Natural killer cell (primary cell): ENCODE data around the gene CEP70. TPM values are rescaled to one million over a fixed set of nuclear protein-coding genes. Genes with fewer than 3 reads are reported as not detected.
"Not testable (repeated sequence)": the region's sequence is repeated elsewhere in the genome, so short reads cannot be mapped to it uniquely, and the experiment has no call there.

Experiments
- ATAC-seq, 3 donors: fragments of 150-1000 bp in 2 of 3; fragments of 200-7000 bp in 1 of 3; cut with Tn5 transposase; 1 replicate in 1 of 3; 2 replicates in 2 of 3; pipeline ENCODE4 v1.10.0; 2021; ENCODE audit warnings: mild to moderate bottlenecking in 2 of 3, moderate library complexity in 2 of 3
- DNase-seq, 2 donors: peaks; one replicate each; pipeline versions ENCODE4 v3.0.0 to v3.0.0-alpha.2; 2013 to 2021; ENCODE audit warnings: mixed read lengths in 1 of 2
- H3K27ac ChIP-seq: one replicate; pipeline ENCODE4 v1.5.1; 2013; ENCODE audit warnings: mild to moderate bottlenecking, low read length
- H3K27me3 ChIP-seq: one replicate; pipeline ENCODE4 v1.6.1; 2013; ENCODE audit warnings: low read length; ENCODE audit not compliant: control insufficient read depth, insufficient read depth
- H3K36me3 ChIP-seq: one replicate; pipeline ENCODE4 v1.6.1; 2013; ENCODE audit warnings: low read length; ENCODE audit not compliant: control insufficient read depth, insufficient read depth
- H3K4me1 ChIP-seq: one replicate; pipeline ENCODE4 v1.6.1; 2013; ENCODE audit warnings: low read length; ENCODE audit not compliant: control insufficient read depth, insufficient read depth
- H3K4me3 ChIP-seq: one replicate; pipeline ENCODE4 v1.5.1; 2013; ENCODE audit warnings: low read length
- H3K9me3 ChIP-seq: one replicate; pipeline ENCODE4 v1.6.1; 2013; ENCODE audit warnings: low read length; ENCODE audit not compliant: control insufficient read depth, insufficient read depth
- H3K27ac Mint-ChIP-seq, 2 donors: one replicate each; pipeline ENCODE4 v1.8.0; 2022; ENCODE audit warnings: mild to moderate bottlenecking in 2 of 2, mixed read lengths in 2 of 2, moderate library complexity in 1 of 2
- H3K27me3 Mint-ChIP-seq, 2 donors: one replicate each; pipeline ENCODE4 v1.8.0; 2022; ENCODE audit warnings: low read depth in 2 of 2, mixed read lengths in 2 of 2
- H3K36me3 Mint-ChIP-seq: one replicate; pipeline ENCODE4 v1.8.0; 2022; ENCODE audit warnings: mixed read lengths
- H3K4me1 Mint-ChIP-seq, 2 donors: one replicate each; pipeline ENCODE4 v1.8.0; 2022; ENCODE audit warnings: mixed read lengths in 2 of 2
- H3K4me3 Mint-ChIP-seq: one replicate; pipeline ENCODE4 v1.8.0; 2022; ENCODE audit warnings: mild to moderate bottlenecking, moderate library complexity, mixed read lengths
- H3K9me3 Mint-ChIP-seq, 2 donors: one replicate each; pipeline ENCODE4 v1.8.0; 2022; ENCODE audit warnings: mixed read lengths in 2 of 2
- CTCF ChIP-seq: fragments of 200-600 bp; IDR thresholded peaks from one replicate; pipeline ENCODE4 v1.8.0; 2022; ENCODE audit warnings: antibody characterized with exemption
- WGBS: methylation state at CpG from one replicate; pipeline ENCODE4 v1.1.7; 2013; ENCODE audit warnings: missing lambda C conversion rate; ENCODE audit not compliant: insufficient coverage; 5-methylcytosine and 5-hydroxymethylcytosine counted together
- intact Hi-C: fragments of 100-400 bp; cut with micrococcal nuclease; formaldehyde crosslinking; loops from one replicate; pipeline ENCODE4 v1.14.2; 2022
- total RNA-seq, 4 donors: library from RNA; stranded (reverse); fragments of 120-200 nt in 1 of 4; gene quantifications; one replicate each; pipeline versions ENCODE4 v1.2.3 to v1.2.4, GENCODE V29; 2013 to 2022

CEP70 gene
- total RNA-seq, 3 donors from 2014 or later (not counting 1 experiment from before 2014, with no cell fraction given) = 17.0 to 23.9 (median 22.7) TPM

- Mint-ChIP-seq H3K4me3 (no peak overlapping the region), H3K9me3 (peaks cover 19 to 38% of the 10 kb centered on the region in 2 donors), H3K27ac (no peak overlapping the region), H3K4me1 (no peaks in the 10 kb centered on the region), H3K36me3 (peaks cover 56% of the 10 kb centered on the region), H3K27me3 (no peaks in the 10 kb centered on the region)
- Histone ChIP-seq H3K9me3 (peaks cover 47% of the 10 kb centered on the region), H3K4me3 (no peak overlapping the region), H3K27ac (no peak overlapping the region), H3K27me3 (no peaks in the 10 kb centered on the region), H3K4me1 (no peaks in the 10 kb centered on the region), H3K36me3 (peaks cover 14% of the 10 kb centered on the region)
- 96% methylated on average over 5 of the region's 5 CpGs for WGBS
- intact Hi-C loops = no loop called here
- DNase-seq = no peak
- no peak for ATAC-seq
- no peak for TF ChIP-seq CTCF
Observed at GRCh38 chr3:138542977-138543376, 51.1 kb downstream of the CEP70 start.

DNA sequence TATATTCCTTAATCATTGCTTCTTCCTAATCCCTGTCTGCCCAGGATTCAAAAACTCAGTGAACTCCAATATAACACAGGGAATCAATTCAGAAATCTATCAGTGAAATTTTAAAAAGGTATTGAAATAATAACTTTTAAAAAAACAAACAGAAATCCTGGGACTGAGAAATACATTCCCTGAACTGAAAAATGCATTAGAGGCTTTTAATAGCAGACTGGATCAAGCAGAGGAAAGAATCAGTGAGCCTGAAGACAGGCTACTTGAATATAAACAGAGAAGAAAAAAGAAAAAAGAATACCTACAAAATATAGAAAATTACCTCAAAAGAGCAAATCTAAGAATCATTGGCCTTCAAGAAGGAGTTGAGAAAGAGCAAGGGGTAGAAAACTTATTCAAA lies 54.7 kb downstream of the CEP70 start:
- TF ChIP-seq CTCF = no peak
- H3K27ac ChIP-seq = no peak overlapping the region
- peaks cover 7% of the 10 kb centered on the region for H3K36me3 ChIP-seq
- H3K4me3 Mint-ChIP-seq = no peak overlapping the region
- peaks cover 10 to 19% of the 10 kb centered on the region in 2 donors for H3K9me3 Mint-ChIP-seq
- H3K36me3 Mint-ChIP-seq = peaks cover 22% of the 10 kb centered on the region
- no peaks in the 10 kb centered on the region for H3K4me1 Mint-ChIP-seq
- DNase-seq (no peak), ATAC-seq (no peak)
- no peak overlapping the region for H3K4me3 ChIP-seq
- H3K27ac Mint-ChIP-seq = no peak overlapping the region
- intact Hi-C loops = no loop called here
- no peaks in the 10 kb centered on the region for H3K27me3 Mint-ChIP-seq
- peaks cover 30% of the 10 kb centered on the region for H3K9me3 ChIP-seq
- no peaks in the 10 kb centered on the region for H3K27me3 ChIP-seq
- no peaks in the 10 kb centered on the region for H3K4me1 ChIP-seq

DNA sequence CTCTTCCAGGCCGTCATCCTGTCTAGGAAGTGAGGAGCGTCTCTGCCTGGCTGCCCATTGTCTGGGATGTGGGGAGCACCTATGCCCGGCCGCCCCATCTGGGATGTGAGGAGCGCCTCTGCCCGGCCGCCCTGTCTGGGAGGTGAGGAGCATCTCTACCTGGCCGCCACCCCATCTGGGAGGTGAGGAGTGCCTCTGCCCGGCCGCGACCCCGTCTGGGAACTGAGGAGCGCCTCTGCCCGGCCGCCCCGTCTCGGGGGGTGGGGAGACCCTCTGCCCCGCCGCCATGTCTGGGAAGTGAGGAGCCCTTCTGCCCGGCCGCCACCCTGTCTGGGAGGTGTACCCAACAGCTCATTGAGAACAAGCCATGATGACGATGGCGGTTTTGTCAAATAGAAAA lies 72.6 kb downstream of the CEP70 start:
- H3K27me3 Mint-ChIP-seq, H3K4me1 ChIP-seq, H3K27ac Mint-ChIP-seq, H3K27ac ChIP-seq, H3K9me3 Mint-ChIP-seq, H3K36me3 ChIP-seq, H3K9me3 ChIP-seq, DNase-seq, H3K27me3 ChIP-seq, H3K4me3 ChIP-seq, H3K4me3 Mint-ChIP-seq, H3K4me1 Mint-ChIP-seq, intact Hi-C loops, ATAC-seq: not testable (repeated sequence)
- WGBS = 95% methylated on average over 23 of the region's 23 CpGs
- H3K36me3 Mint-ChIP-seq = peaks cover 12% of the 10 kb centered on the region

GRCh38 chr3:138513090-138513843 lies 80.8 kb downstream of the CEP70 start:
- no peaks in the 10 kb centered on the region for H3K4me1 ChIP-seq
- ATAC-seq = no peak
- Mint-ChIP-seq H3K27me3 (no peaks in the 10 kb centered on the region), H3K4me1 (no peaks in the 10 kb centered on the region), H3K36me3 (no peaks in the 10 kb centered on the region), H3K27ac (no peak overlapping the region), H3K9me3 (no peaks in the 10 kb centered on the region), H3K4me3 (no peak overlapping the region)
- WGBS = 67% methylated on average over 2 of the region's 2 CpGs
- H3K9me3 ChIP-seq = peaks cover 5% of the 10 kb centered on the region
- no peaks in the 10 kb centered on the region for H3K27me3 ChIP-seq
- no peaks in the 10 kb centered on the region for H3K36me3 ChIP-seq
- no peak overlapping the region for H3K27ac ChIP-seq
- no peak overlapping the region for H3K4me3 ChIP-seq
- intact Hi-C loops = no loop called here
- TF ChIP-seq CTCF = no peak
- DNase-seq = no peak
